HL-60 (cell line): ENCODE data around the gene LTB4R2.

Experiments
- CTCF ChIP-seq: IDR thresholded peaks from one replicate; pipeline ENCODE4 v1.5.1; 2011; ENCODE audit warnings: low read length, control low read depth, inconsistent platforms; ENCODE audit not compliant: insufficient read depth
- POLR2AphosphoS5 ChIP-seq: IDR thresholded peaks from 2 replicates; pipeline ENCODE4 v1.6.1; 2012; ENCODE audit warnings: low read depth
- REST ChIP-seq: IDR thresholded peaks from 2 replicates; pipeline ENCODE4 v1.6.1; 2012; ENCODE audit warnings: low read depth; ENCODE audit not compliant: insufficient replicate concordance

- TF ChIP-seq POLR2AphosphoS5 (peak; percentile 69), CTCF (no peak), REST (no peak)
These were observed 17.4 kb downstream of the LTB4R2 start for GRCh38 chr14:24327303-24327702.
